Activated CD8-positive, alpha-beta memory T cell treated with anti-CD3 and anti-CD28 coated beads, Interleukin-2, amount 50 U/mL, for 48 hours (primary cell): ENCODE measurements around the gene NFKBIE.

ENCODE experiments used
- DNase-seq: peaks from one replicate; pipeline ENCODE4 v3.0.0-alpha.2; 2020

Gene NFKBIE

GRCh38 chr6:44272529-44272928 is 7.2 kb upstream of the NFKBIE start:
- DNase-seq, result no peak

GRCh38 chr6:44271914-44272313 is 6.6 kb upstream of the NFKBIE start:
- DNase-seq, result no peak

- DNase-seq, result no peak
These were observed 6.0 kb upstream of the NFKBIE start for GRCh38 chr6:44271406-44271723.

- no peak for DNase-seq
These were observed 5.4 kb upstream of the NFKBIE start for GRCh38 chr6:44270526-44271405.

GRCh38 chr6:44269921-44270525 is 4.7 kb upstream of the NFKBIE start, which contains the start of gene TMEM151B:
TSS of gene TMEM151B (plus strand) at chr6:44270450. CDS start at chr6:44270743, 293 bp downstream.
- DNase-seq, result no peak

GRCh38 chr6:44269178-44269920 is 4.0 kb upstream of the NFKBIE start:
- no peak for DNase-seq

- DNase-seq, result peak; percentile 78
These were observed 2.8 kb upstream of the NFKBIE start for GRCh38 chr6:44268095-44268628.

GRCh38 chr6:44267252-44267651 is 1.9 kb upstream of the NFKBIE start:
- DNase-seq, result no peak

GRCh38 chr6:44266347-44266746 is 996 bp upstream of the NFKBIE start:
- DNase-seq, result no peak

GRCh38 chr6:44265722-44266233 is 427 bp upstream of the NFKBIE start:
- no peak for DNase-seq

GRCh38 chr6:44264154-44265006 is 971 bp downstream of the NFKBIE start:
- DNase-seq, result peak; percentile 68

- no peak for DNase-seq
These were observed 1.8 kb downstream of the NFKBIE start for GRCh38 chr6:44263354-44264100.

GRCh38 chr6:44262467-44263353 is 2.6 kb downstream of the NFKBIE start:
- no peak for DNase-seq

GRCh38 chr6:44261581-44261980 is 3.8 kb downstream of the NFKBIE start:
- DNase-seq, result no peak

GRCh38 chr6:44260451-44261297 is 4.7 kb downstream of the NFKBIE start:
- no peak for DNase-seq

GRCh38 chr6:44260011-44260410 is 5.3 kb downstream of the NFKBIE start:
- DNase-seq, result no peak

GRCh38 chr6:44258921-44259320 is 6.4 kb downstream of the NFKBIE start:
- no peak for DNase-seq

- no peak for DNase-seq
These were observed 7.0 kb downstream of the NFKBIE start for GRCh38 chr6:44258325-44258863.

- no peak for DNase-seq
These were observed 7.5 kb downstream of the NFKBIE start for GRCh38 chr6:44257753-44258324.
